NCI-H1417 treated with DMSO at 0.1 percent for 48 hours (cell line): ENCODE measurements around the gene RLIM.
"Not testable (repeated sequence)": the region's sequence is repeated elsewhere in the genome, so short reads cannot be mapped to it uniquely, and the experiment has no call there.

Experiments used
- DNase-seq: peaks from one replicate; lab custom pipeline; 2025; lab: John Stamatoyannopoulos, UW

Gene RLIM

GRCh38 chrX:74614093-74614909 lies at the start of gene RLIM:
TSS of gene RLIM (minus strand) at chrX:74614624. CDS start at chrX:74595977, 18,647 bp downstream.
- DNase-seq, result peak; percentile 74

GRCh38 chrX:74656079-74656745 lies 41.8 kb upstream of the RLIM start:
- DNase-seq, result no peak

GRCh38 chrX:74654953-74655352 lies 40.5 kb upstream of the RLIM start:
- not testable (repeated sequence) for DNase-seq

- DNase-seq, result no peak
Measured at GRCh38 chrX:74636749-74637314, 22.4 kb upstream of the RLIM start.

GRCh38 chrX:74613370-74614092 lies 893 bp downstream of the RLIM start:
- no peak for DNase-seq

GRCh38 chrX:74606799-74607198 lies 7.6 kb downstream of the RLIM start:
- no peak for DNase-seq

- DNase-seq, result no peak
Measured at GRCh38 chrX:74606342-74606741, 8.1 kb downstream of the RLIM start.

- no peak for DNase-seq
Measured at GRCh38 chrX:74603040-74603439, 11.4 kb downstream of the RLIM start.

GRCh38 chrX:74602142-74602541 lies 12.3 kb downstream of the RLIM start:
- DNase-seq, result no peak

- DNase-seq, result no peak
Measured at GRCh38 chrX:74593593-74593992, 20.8 kb downstream of the RLIM start.

GRCh38 chrX:74585766-74586165 lies 28.7 kb downstream of the RLIM start:
- no peak for DNase-seq

- DNase-seq, result no peak
Measured at GRCh38 chrX:74579597-74580198, 34.7 kb downstream of the RLIM start.

- no peak for DNase-seq
Measured at GRCh38 chrX:74578137-74578536, 36.3 kb downstream of the RLIM start.

- DNase-seq, result no peak
Measured at GRCh38 chrX:74557378-74557777, 57.0 kb downstream of the RLIM start.

GRCh38 chrX:74551934-74552333 lies 62.5 kb downstream of the RLIM start:
- DNase-seq, result no peak

GRCh38 chrX:74550295-74550802 lies 64.1 kb downstream of the RLIM start:
- DNase-seq, result no peak

- DNase-seq, result no peak
Measured at GRCh38 chrX:74546984-74547383, 67.4 kb downstream of the RLIM start.

GRCh38 chrX:74545880-74546523 lies 68.4 kb downstream of the RLIM start:
- DNase-seq, result no peak

GRCh38 chrX:74540635-74541249 lies 73.7 kb downstream of the RLIM start:
- DNase-seq, result no peak

- DNase-seq, result no peak
Measured at GRCh38 chrX:74536832-74537371, 77.5 kb downstream of the RLIM start.
